ENCODE results near the gene FAM13A. TPM values are rescaled to one million over a fixed set of nuclear protein-coding genes. Genes with fewer than 3 reads are reported as not detected.

Gene FAM13A
- total and polyA plus RNA-seq, 9 of the 15 experiments (the other 6 are each of a cell fraction or from before 2014, with no cell fraction given) = 11.3 to 23.3 (median 14.7) TPM

DNA sequence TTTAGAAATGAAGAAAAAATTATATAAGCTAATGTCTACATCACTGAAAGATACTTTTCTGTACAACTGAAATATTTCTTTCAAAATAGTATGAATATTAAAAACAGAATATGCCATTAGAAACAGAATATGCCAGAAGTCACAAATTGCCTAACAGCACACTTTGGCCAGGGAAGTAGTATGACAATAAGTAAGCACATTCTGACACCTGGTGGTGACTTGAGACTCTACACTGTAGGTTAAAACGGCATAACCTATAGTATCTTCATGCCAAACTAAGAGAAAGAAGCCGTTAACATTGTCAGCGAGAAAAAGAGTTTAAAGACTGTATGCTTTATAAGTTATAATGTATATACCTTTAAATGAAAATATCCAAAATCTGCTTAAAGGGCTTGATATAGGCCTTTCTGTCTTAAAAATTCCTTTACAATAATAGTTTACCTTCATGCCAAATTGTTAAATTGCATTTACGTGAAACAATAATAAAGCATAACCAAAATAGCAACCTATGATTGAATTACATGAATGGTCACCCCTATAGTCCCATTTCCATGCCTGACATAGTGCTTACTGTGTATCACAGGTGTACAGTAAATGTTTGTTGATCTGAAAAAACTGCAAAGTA, 32.8 kb downstream of the FAM13A start:
- Histone ChIP-seq H3K27me3 (ENCODE audit: control insufficient read depth in 2 of 2, insufficient read depth in 2 of 2, low read length in 2 of 2) (no peaks in the 10 kb centered on the region), H3K9me3 (replicated peaks; ENCODE audit: control insufficient read depth, insufficient read depth, low read depth, low read length) (no peaks in the 10 kb centered on the region), H3K27ac (ENCODE audit: extremely low read depth, low read depth, low read length) (no peak overlapping the region; the same call in 2 of the 3 replicates), H3K36me3 (ENCODE audit: control insufficient read depth, insufficient read depth, low read length) (peaks cover 25% of the 10 kb centered on the region; the same call in 2 of the 3 replicates), H3K4me1 (replicated peaks in 1 of 2; ENCODE audit: control insufficient read depth in 2 of 2, insufficient read depth in 2 of 2, low read length in 2 of 2) (peaks cover 4 to 16% of the 10 kb centered on the region in 2 experiments; a peak in 3 of 5 replicates), H3K79me2 (ENCODE audit: control insufficient read depth, insufficient read depth, low read length) (peaks cover 31% of the 10 kb centered on the region), H4K20me1 (replicated peaks; ENCODE audit: control insufficient read depth, insufficient read depth, low read length) (no peaks in the 10 kb centered on the region), H3K4me3 (no peak overlapping the region), H3K4me2 (ENCODE audit: insufficient read depth, low read length) (no peak overlapping the region), H2AFZ (ENCODE audit: low read depth, low read length) (no peak overlapping the region), H3K9me1 (ENCODE audit: control insufficient read depth, insufficient read depth, low read length) (no peaks in the 10 kb centered on the region), H3K9ac (ENCODE audit: insufficient read depth in 1 of 2, low read depth in 2 of 2, low read length in 2 of 2) (no peak overlapping the region)
- no TSS peak for BruUV-seq (replicated peaks)
- FAIRE-seq = peak; percentile 87
- intact Hi-C loops (cut with micrococcal nuclease) = loop anchor here (1.0 to 10.0 kb wide), 6 partner anchors 129 to 485 kb away; partner anchors contain the start of gene HERC3
- CTCF ChIA-PET (ENCODE audit: low intra/inter-chr PET ratio) = interaction anchor here (0.7 to 2.3 kb wide), 8 partner anchors 205 to 498 kb away, joined by 3 to 21 read pairs (median 5); no protein-coding TSS in a partner anchor
- peak; percentile 52 to 82 (median 60) for DNase-seq (ENCODE audit: extremely low read depth in 1 of 4, low spot score in 3 of 4)
- peak; percentile 96 for ATAC-seq
- POLR2A ChIA-PET = interaction anchor here (1.3 kb wide), 2 partner anchors 205 to 468 kb away, joined by 5 to 7 read pairs; no protein-coding TSS in a partner anchor
- in situ Hi-C loops (cut with MboI) = loop anchor here (5.0 kb wide), 1 partner anchor 492 kb away; no protein-coding TSS in a partner anchor
- 35% methylated on average over 4 of the region's 4 CpGs for WGBS (ENCODE audit: insufficient coverage, low coverage, missing lambda C conversion rate)
- TF ChIP-seq CBFA2T2 (conservative IDR thresholded peaks at IDR 0.05) (no peak), TCF7L2 (IDR thresholded peaks at IDR 0.05; ENCODE audit: low read depth, low read length) (no peak), TBL1XR1 (IDR thresholded peaks at IDR 0.05; ENCODE audit: low read length in 2 of 2) (no peak), NFE2 (IDR thresholded peaks at IDR 0.05; ENCODE audit: low read depth) (no peak), RFX7 (CRISPR knock-in tag; IDR thresholded peaks at IDR 0.05) (no peak), ZNF253 (CRISPR knock-in tag; conservative IDR thresholded peaks at IDR 0.05) (no peak)
- TF ChIP-seq, protein P1, sequence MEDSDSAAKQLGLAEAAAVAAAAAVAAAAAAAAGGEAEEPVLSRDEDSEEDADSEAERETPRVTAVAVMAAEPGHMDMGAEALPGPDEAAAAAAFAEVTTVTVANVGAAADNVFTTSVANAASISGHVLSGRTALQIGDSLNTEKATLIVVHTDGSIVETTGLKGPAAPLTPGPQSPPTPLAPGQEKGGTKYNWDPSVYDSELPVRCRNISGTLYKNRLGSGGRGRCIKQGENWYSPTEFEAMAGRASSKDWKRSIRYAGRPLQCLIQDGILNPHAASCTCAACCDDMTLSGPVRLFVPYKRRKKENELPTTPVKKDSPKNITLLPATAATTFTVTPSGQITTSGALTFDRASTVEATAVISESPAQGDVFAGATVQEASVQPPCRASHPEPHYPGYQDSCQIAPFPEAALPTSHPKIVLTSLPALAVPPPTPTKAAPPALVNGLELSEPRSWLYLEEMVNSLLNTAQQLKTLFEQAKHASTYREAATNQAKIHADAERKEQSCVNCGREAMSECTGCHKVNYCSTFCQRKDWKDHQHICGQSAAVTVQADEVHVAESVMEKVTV (CRISPR knock-in tag; IDR thresholded peaks at IDR 0.05) = peak; percentile 94
- TF ChIP-seq, protein P2, sequence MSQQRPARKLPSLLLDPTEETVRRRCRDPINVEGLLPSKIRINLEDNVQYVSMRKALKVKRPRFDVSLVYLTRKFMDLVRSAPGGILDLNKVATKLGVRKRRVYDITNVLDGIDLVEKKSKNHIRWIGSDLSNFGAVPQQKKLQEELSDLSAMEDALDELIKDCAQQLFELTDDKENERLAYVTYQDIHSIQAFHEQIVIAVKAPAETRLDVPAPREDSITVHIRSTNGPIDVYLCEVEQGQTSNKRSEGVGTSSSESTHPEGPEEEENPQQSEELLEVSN (IDR thresholded peaks at IDR 0.05; ENCODE audit: borderline replicate concordance in 1 of 2, extremely low read depth in 1 of 2, insufficient read depth in 1 of 2, insufficient read length in 1 of 2, low read depth in 1 of 2, low read length in 1 of 2, poor library complexity in 1 of 2, severe bottlenecking in 1 of 2) = no peak
- TF ChIP-seq, protein P3, sequence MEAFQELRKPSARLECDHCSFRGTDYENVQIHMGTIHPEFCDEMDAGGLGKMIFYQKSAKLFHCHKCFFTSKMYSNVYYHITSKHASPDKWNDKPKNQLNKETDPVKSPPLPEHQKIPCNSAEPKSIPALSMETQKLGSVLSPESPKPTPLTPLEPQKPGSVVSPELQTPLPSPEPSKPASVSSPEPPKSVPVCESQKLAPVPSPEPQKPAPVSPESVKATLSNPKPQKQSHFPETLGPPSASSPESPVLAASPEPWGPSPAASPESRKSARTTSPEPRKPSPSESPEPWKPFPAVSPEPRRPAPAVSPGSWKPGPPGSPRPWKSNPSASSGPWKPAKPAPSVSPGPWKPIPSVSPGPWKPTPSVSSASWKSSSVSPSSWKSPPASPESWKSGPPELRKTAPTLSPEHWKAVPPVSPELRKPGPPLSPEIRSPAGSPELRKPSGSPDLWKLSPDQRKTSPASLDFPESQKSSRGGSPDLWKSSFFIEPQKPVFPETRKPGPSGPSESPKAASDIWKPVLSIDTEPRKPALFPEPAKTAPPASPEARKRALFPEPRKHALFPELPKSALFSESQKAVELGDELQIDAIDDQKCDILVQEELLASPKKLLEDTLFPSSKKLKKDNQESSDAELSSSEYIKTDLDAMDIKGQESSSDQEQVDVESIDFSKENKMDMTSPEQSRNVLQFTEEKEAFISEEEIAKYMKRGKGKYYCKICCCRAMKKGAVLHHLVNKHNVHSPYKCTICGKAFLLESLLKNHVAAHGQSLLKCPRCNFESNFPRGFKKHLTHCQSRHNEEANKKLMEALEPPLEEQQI (IDR thresholded peaks at IDR 0.05) = peak; percentile 58

Measured in K562 (cell line).